Ishikawa (cell line): ENCODE data around the gene NDC80.

Experiments
- CEBPB ChIP-seq: IDR thresholded peaks from 2 replicates; pipeline ENCODE4 v1.6.1; 2012
- CREB1 ChIP-seq: IDR thresholded peaks from 2 replicates; pipeline ENCODE4 v1.6.1; 2012; ENCODE audit warnings: low read depth
- EGR1 ChIP-seq: IDR thresholded peaks from 2 replicates; pipeline ENCODE4 v1.6.1; 2012
- EP300 ChIP-seq: IDR thresholded peaks from 2 replicates; pipeline ENCODE4 v1.6.1; 2012; ENCODE audit warnings: borderline replicate concordance
- MAX ChIP-seq: IDR thresholded peaks from 2 replicates; pipeline ENCODE4 v1.6.1; 2012
- REST ChIP-seq: IDR thresholded peaks from 2 replicates; pipeline ENCODE4 v1.6.1; 2012; ENCODE audit warnings: low read depth, mild to moderate bottlenecking
- TAF1 ChIP-seq: IDR thresholded peaks from 2 replicates; pipeline ENCODE4 v1.6.1; 2012; ENCODE audit warnings: low read depth, mild to moderate bottlenecking
- TCF12 ChIP-seq: IDR thresholded peaks from 2 replicates; pipeline ENCODE4 v1.6.1; 2012; ENCODE audit warnings: low read depth
- USF1 ChIP-seq: IDR thresholded peaks from 2 replicates; pipeline ENCODE4 v1.6.1; 2012
- YY1 ChIP-seq: IDR thresholded peaks from 2 replicates; pipeline ENCODE4 v1.6.1; 2012; ENCODE audit warnings: low read depth

GRCh38 chr18:2655954-2656236 lies 84.5 kb downstream of the NDC80 start:
- TF ChIP-seq TCF12 (no peak), REST (no peak), EP300 (no peak), EGR1 (no peak), CREB1 (no peak), YY1 (no peak), CEBPB (no peak), USF1 (no peak), MAX (no peak), TAF1 (no peak)
